Measurements from ENCODE around the gene NOC3L.
"Not testable (repeated sequence)": the region's sequence is repeated elsewhere in the genome, so short reads cannot be mapped to it uniquely, and the experiment has no call there.

NOC3L gene, protein sequence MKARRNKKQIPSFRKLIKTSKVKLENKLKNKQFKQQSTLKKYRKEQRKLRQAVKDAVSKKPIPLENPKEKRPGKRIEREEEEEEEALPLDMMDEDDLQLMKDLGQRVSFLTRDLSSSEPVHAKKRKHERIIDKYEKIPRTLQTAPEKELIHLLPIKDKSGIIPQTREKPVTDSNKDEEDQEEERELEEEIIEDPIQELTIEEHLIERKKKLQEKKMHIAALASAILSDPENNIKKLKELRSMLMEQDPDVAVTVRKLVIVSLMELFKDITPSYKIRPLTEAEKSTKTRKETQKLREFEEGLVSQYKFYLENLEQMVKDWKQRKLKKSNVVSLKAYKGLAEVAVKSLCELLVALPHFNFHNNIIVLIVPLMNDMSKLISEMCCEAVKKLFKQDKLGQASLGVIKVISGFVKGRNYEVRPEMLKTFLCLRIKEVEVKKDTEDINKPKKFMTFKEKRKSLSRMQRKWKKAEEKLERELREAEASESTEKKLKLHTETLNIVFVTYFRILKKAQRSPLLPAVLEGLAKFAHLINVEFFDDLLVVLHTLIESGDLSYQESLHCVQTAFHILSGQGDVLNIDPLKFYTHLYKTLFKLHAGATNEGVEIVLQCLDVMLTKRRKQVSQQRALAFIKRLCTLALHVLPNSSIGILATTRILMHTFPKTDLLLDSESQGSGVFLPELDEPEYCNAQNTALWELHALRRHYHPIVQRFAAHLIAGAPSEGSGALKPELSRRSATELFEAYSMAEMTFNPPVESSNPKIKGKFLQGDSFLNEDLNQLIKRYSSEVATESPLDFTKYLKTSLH

GRCh38 chr10:94362360-94363250, at the start of gene NOC3L:
TSS of gene NOC3L (minus strand) at chr10:94362939. CDS start at chr10:94362838, 101 bp downstream.
- DNase-seq: peak; percentile 33

- DNase-seq: no peak
These were observed 49.7 kb upstream of the NOC3L start for GRCh38 chr10:94412449-94412848.

GRCh38 chr10:94411304-94411703, 48.6 kb upstream of the NOC3L start:
- DNase-seq: no peak

- no peak for DNase-seq
These were observed 46.4 kb upstream of the NOC3L start for GRCh38 chr10:94409021-94409657.

- DNase-seq: no peak
These were observed 44.9 kb upstream of the NOC3L start for GRCh38 chr10:94407668-94408067.

GRCh38 chr10:94405406-94405805, 42.7 kb upstream of the NOC3L start:
- DNase-seq: no peak

DNA sequence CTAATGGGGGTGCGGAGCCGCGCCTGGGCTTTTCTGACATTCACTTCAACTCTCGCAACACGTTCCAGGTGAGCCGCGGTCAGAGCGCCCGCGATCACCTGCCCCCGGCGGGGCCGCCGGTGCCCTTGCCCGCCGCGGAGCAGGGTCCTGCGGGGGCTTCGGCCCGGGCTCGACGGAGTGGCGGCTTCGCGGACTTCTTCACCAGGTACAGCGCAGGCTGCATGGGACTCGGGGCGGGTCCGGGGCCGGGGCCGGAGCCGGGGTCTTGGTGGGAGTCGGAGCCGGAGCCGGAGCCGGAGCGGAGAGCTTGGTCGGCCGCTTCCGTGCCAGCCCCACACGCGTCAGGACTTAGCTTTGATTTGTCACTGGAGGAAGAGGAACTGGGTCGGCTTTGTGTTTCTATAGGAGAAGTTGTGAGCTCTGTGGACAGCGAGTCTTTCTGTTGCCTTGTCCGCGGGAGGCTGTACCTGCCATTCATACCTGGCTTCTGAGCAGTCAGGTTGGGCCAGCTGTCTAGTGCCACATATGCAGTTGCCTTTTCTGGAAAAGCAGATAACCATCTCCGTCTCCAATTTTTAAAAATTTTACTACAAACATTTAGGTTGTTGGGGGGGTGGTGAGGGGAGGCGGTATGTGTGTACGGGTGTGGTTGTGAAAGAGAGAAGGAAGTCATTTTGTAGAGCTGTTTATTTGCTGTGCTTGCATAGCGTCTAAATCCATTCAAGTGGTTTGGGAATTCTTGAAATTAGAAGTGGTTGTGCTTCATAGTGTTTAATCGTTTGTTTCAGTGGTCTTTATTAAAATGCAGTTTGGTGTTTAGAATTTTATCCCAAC, 40.9 kb upstream of the NOC3L start:
- DNase-seq: peak; percentile 18

DNA sequence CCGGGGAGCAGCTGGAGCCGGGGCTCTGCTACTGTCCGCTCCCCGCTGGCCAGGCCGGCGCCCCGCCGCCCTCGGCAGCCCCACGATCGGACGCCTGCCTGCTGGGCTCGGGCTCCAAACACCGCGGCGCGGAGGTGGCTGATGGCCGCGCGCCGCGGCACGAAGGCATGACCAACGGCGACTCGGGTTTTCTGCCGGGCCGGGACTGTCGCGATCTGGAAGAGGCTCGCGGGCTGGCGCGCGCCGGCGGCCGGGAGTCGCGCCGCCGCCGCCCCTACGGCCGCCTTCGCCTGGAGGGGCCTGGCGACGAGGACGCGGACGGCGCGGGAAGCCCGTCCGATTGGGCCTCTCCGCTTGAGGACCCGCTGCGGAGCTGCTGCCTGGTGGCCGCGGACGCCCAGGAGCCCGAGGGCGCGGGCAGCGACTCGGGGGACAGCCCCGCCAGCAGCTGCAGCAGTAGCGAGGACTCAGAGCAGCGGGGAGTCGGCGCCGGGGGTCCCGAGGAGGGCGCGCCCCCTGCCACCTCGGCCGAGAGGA, 40.2 kb upstream of the NOC3L start:
- DNase-seq: no peak

DNA sequence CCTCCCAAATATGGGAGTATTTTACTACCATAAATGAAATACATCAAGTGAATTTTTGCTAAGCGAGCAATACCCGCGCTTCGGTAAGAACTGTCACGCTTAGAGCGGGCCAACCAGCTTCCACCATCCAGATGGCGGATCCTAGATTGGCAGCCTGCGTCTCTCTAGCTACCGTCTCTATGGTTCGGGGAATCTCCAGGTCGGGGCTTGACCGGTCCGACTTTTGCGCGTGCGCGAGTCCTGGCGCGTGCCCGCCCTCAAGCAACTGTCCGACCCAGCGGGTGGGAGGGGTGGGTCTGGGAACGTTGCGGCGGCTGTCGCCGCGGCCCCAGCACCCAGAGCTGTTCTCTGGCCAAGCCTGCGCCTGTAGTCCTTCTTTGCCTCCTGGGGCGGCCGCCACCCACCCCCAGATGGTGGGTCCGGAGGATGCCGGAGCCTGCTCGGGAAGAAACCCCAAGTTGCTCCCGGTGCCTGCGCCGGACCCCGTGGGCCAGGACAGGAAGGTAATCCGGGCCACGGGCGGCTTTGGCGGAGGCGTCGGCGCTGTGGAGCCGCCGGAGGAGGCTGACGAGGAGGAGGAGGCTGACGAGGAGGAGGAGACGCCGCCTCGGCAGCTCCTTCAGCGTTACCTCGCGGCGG, 39.6 kb upstream of the NOC3L start, which contains the start of gene TBC1D12:
Gene TBC1D12 (plus strand): TSS at position 338 of the 639 bp plus-strand sequence. CDS start 73 bp downstream, at position 411.
- DNase-seq: no peak

DNA sequence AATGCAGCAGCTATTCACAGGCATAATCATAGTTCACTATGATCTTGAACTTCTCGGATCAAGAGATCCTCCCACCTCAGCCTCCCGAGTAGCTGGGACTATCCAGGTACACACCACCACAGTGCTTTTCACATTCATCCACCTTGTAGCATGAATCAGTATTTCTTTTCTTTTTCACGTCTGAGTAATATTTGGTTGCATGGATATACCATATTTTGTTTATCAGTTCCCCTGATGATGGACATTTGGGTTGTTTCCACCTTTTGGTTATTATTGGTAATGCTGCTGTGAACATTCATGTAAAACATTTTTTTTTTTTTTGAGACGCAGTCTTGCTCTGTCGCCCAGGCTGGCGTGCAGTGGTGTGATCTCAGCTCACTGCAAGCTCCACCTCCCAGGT, 36.0 kb upstream of the NOC3L start:
- no peak for DNase-seq

DNA sequence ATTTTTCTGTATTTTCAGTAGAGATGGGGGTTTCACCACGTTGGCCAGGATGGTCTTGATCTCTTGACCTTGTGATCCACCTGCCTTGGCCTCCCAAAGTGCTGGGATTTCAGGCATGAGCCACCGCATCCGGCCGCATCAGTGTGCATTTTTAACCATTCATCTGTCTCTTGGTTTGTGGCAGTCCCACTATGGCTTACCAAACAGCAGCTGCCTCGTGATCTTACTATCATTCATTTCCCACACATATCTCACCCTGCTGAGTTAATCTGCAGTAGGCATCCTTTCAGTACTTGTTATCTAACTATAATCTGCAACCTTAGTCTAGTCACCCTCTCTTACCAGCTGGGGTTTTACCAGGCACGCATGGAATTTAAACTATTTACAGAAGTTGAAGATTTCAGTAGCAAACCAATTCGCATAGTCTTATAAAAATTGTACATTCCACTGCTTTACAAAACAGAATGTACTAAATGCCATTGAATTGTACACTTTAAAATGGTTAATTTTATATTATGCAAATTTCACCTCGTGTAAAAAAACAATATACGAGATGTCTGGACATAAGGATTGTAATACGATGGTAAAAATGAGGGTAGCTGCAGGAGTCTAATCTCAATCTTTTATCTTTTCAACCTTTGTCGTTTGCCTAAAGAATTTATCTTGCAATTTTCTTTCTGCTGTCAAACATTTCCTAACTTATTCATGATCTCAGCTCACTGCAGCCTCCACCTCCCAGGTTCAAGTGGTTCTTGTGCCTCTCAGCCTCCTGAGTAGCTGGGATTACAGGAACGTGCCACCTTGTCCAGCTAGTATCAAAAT, 35.0 kb upstream of the NOC3L start:
- no peak for DNase-seq

GRCh38 chr10:94392117-94392516, 29.4 kb upstream of the NOC3L start:
- DNase-seq: not testable (repeated sequence)

DNA sequence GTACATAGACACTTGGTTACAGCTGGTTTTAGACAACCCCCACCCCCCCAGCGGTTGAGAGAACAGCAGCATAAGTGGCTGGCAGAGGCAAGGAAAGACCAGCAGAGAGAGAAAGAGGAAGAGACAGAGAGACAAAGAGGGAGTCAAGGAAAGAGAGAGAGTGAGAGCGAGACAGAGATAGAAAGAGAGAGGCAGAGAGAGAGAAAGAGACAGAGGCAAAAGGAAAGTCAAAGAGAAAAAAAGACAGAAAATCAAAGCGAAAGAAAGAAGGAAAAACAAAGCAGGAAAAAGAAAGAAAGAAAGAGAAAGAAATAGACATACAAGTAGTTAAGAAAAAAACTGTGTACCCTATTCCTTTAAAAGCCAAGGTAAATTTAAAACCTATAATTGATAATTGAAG, 23.0 kb upstream of the NOC3L start:
- not testable (repeated sequence) for DNase-seq

DNA sequence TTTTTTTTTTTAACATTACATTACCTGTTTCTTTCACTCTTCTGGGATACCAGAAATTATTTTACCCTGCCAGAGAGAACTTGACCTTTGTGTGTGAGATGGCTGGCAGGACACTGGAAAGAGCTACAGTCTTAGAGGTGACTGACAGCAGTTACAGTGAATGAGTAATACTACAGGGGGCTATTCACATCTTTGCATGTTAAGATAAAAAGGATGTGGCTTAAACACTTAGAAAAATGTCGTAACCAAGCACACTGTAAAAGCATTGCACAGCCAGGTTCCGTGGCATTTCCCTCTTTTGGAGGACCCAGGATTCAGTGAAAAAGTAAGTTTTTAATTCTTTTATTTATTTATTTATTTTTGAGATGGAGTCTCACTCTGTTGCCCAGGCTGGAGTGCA, 20.8 kb upstream of the NOC3L start:
- peak; percentile 8 for DNase-seq

- no peak for DNase-seq
These were observed 14.1 kb upstream of the NOC3L start for GRCh38 chr10:94376865-94377264.

- DNase-seq: no peak
These were observed 12.6 kb upstream of the NOC3L start for GRCh38 chr10:94375374-94375773.

- no peak for DNase-seq
These were observed 7.8 kb upstream of the NOC3L start for GRCh38 chr10:94370501-94370900.

DNA sequence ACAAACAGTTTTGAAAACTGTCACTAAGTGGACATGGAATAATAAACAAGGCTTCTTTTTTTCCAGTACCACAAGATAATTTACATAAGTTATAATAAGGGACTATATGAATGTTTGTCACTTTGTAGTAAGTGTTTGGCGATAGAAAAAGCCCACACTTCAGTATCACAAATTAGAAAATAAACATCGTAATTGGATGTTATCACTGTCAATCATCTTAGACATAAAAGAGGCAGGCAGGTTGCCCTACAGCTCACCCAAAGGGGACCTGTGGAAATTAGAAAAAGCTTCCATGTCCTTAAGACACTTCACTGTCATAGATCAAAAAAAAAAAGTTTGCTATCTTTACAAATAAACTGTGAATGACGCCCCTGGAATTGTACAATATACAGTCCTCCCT, 3.6 kb upstream of the NOC3L start:
- no peak for DNase-seq

DNA sequence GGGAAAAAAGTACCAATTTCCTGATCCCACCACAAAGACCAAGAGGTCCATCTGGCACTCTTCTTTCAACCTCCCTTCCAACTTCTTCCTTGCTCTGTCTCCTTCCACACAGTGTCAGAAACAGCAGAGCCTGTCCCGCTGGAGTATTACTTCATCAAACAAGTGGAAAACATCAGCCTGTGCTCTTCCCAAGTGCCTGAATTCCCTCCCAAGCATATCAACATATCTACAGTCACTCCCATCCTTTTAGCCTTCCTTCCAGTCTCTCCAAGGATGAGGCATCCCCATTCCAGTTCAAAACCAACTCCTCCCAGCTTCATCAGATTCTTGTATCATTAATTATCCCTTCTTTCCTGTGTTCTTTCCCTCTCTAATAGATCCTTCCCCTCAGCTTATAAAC, 1.7 kb upstream of the NOC3L start:
- no peak for DNase-seq

- DNase-seq: no peak
These were observed 469 bp upstream of the NOC3L start for GRCh38 chr10:94363251-94363565.

Data from SIG-M5 (cell line).